MCF 10A (cell line): ENCODE results near the gene ABCC2. TPM values are rescaled to one million over a fixed set of nuclear protein-coding genes. Genes with fewer than 3 reads are reported as not detected.

Experiments
- BruUV-seq: library from RNA; stranded (reverse); fragments of 400-500 nt; replicated peaks from 2 replicates; lab custom pipeline; 2021; lab: Mats Ljungman, UMichigan
- CTCF ChIA-PET: fragments of 300-600 bp; sonication (Branson Sonifier 250); formaldehyde crosslinking; extraction: SDS; loops from one replicate; lab custom pipeline; 2021; ENCODE audit warnings: antibody characterized with exemption, inconsistent platforms; lab: Yijun Ruan, JAX
- POLR2A ChIA-PET: fragments of 300-600, 350-650 bp; sonication (Branson Sonifier 250); formaldehyde crosslinking; extraction: SDS; loops from one replicate; lab custom pipeline; 2020; ENCODE audit warnings: antibody characterized with exemption, inconsistent platforms; lab: Yijun Ruan, JAX
- DNase-seq: peaks from one replicate; pipeline ENCODE4 v3.0.0-alpha.2; 2018; ENCODE audit not compliant: unreplicated experiment
- H3K27ac Mint-ChIP-seq: one replicate; pipeline ENCODE4 v1.8.0; 2022; ENCODE audit warnings: mild to moderate bottlenecking, low read depth, mixed read lengths; ENCODE audit not compliant: unreplicated experiment
- H3K27me3 Mint-ChIP-seq: one replicate; pipeline ENCODE4 v1.8.0; 2022; ENCODE audit warnings: mixed read lengths; ENCODE audit not compliant: insufficient read depth, unreplicated experiment
- H3K36me3 Mint-ChIP-seq: one replicate; pipeline ENCODE4 v1.8.0; 2022; ENCODE audit warnings: mild to moderate bottlenecking, moderate library complexity, mixed read lengths; ENCODE audit not compliant: insufficient read depth, unreplicated experiment
- H3K4me1 Mint-ChIP-seq: one replicate; pipeline ENCODE4 v1.8.0; 2022; ENCODE audit warnings: mixed read lengths; ENCODE audit not compliant: insufficient read depth, unreplicated experiment
- H3K4me3 Mint-ChIP-seq: one replicate; pipeline ENCODE4 v1.8.0; 2022; ENCODE audit warnings: mild to moderate bottlenecking, moderate library complexity, mixed read lengths; ENCODE audit not compliant: unreplicated experiment
- H3K9me3 Mint-ChIP-seq: one replicate; pipeline ENCODE4 v1.8.0; 2022; ENCODE audit warnings: mixed read lengths; ENCODE audit not compliant: unreplicated experiment
- CTCF ChIP-seq: fragments of 200-600 bp; IDR thresholded peaks from one replicate; pipeline ENCODE4 v1.8.0; 2022; ENCODE audit warnings: antibody characterized with exemption, mild to moderate bottlenecking; ENCODE audit not compliant: unreplicated experiment
- intact Hi-C: fragments of 100-400 bp; cut with micrococcal nuclease; formaldehyde crosslinking; loops from 2 replicates; pipeline ENCODE4 v1.14.1; 2022
- total RNA-seq: library from RNA; stranded (reverse); gene quantifications from 2 replicates; pipeline ENCODE4 v1.2.3, GENCODE V29; 2022

Gene ABCC2
- total RNA-seq, 1 experiment from 2014 or later: 6.3 TPM

GRCh38 chr10:99808270-99808669 lies 25.8 kb downstream of the ABCC2 start:
- Mint-ChIP-seq H3K4me1 (no peaks in the 10 kb centered on the region), H3K36me3 (peaks cover 6% of the 10 kb centered on the region), H3K27ac (no peak overlapping the region), H3K9me3 (no peaks in the 10 kb centered on the region), H3K4me3 (no peak overlapping the region), H3K27me3 (no peaks in the 10 kb centered on the region)
- no peak for TF ChIP-seq CTCF
- intact Hi-C loops: no loop called here
- ChIA-PET POLR2A (no interaction called here), CTCF (interaction anchor here (0.6 kb wide), 1 partner anchor 14 kb away, joined by 3 read pairs; no protein-coding TSS in a partner anchor)
- no TSS peak for BruUV-seq
- DNase-seq: no peak

- intact Hi-C loops: no loop called here
- H3K4me3 Mint-ChIP-seq: no peak overlapping the region
- H3K36me3 Mint-ChIP-seq: peaks cover 6% of the 10 kb centered on the region
- no peaks in the 10 kb centered on the region for H3K9me3 Mint-ChIP-seq
- no TSS peak for BruUV-seq
- no peak for TF ChIP-seq CTCF
- H3K4me1 Mint-ChIP-seq: no peaks in the 10 kb centered on the region
- no peak overlapping the region for H3K27ac Mint-ChIP-seq
- ChIA-PET CTCF (interaction anchor here (0.6 to 1.8 kb wide), 2 partner anchors 36 to 473 kb away, joined by 3 to 6 read pairs; no protein-coding TSS in a partner anchor), POLR2A (no interaction called here)
- no peaks in the 10 kb centered on the region for H3K27me3 Mint-ChIP-seq
- no peak for DNase-seq
These were observed 27.0 kb downstream of the ABCC2 start for GRCh38 chr10:99809481-99809880.

- no TSS peak for BruUV-seq
- no peaks in the 10 kb centered on the region for H3K27me3 Mint-ChIP-seq
- intact Hi-C loops: no loop called here
- POLR2A ChIA-PET: interaction anchor here (0.7 kb wide), 1 partner anchor 21 kb away, joined by 3 read pairs; no protein-coding TSS in a partner anchor
- no peak for DNase-seq
- CTCF ChIA-PET: interaction anchor here (0.6 to 1.8 kb wide), 3 partner anchors 19 to 473 kb away, joined by 3 to 6 read pairs (median 3); no protein-coding TSS in a partner anchor
- H3K4me3 Mint-ChIP-seq: no peak overlapping the region
- no peaks in the 10 kb centered on the region for H3K4me1 Mint-ChIP-seq
- no peaks in the 10 kb centered on the region for H3K9me3 Mint-ChIP-seq
- peaks cover 6% of the 10 kb centered on the region for H3K36me3 Mint-ChIP-seq
- no peak overlapping the region for H3K27ac Mint-ChIP-seq
- no peak for TF ChIP-seq CTCF
These were observed 27.6 kb downstream of the ABCC2 start for GRCh38 chr10:99809931-99810615.

- ChIA-PET POLR2A (interaction anchor here (0.5 to 1.0 kb wide), 2 partner anchors 58 to 435 kb away, joined by 3 read pairs; no protein-coding TSS in a partner anchor), CTCF (interaction anchor here (1.3 kb wide), 1 partner anchor 34 kb away, joined by 4 read pairs; no protein-coding TSS in a partner anchor)
- no peak for TF ChIP-seq CTCF
- H3K4me1 Mint-ChIP-seq: no peaks in the 10 kb centered on the region
- no peak for DNase-seq
- H3K4me3 Mint-ChIP-seq: no peak overlapping the region
- intact Hi-C loops: no loop called here
- H3K27ac Mint-ChIP-seq: no peak overlapping the region
- no peaks in the 10 kb centered on the region for H3K27me3 Mint-ChIP-seq
- no TSS peak for BruUV-seq
- H3K36me3 Mint-ChIP-seq: peaks cover 6% of the 10 kb centered on the region
- no peaks in the 10 kb centered on the region for H3K9me3 Mint-ChIP-seq
These were observed 29.7 kb downstream of the ABCC2 start for GRCh38 chr10:99812177-99812576.
